Measurements from ENCODE around the gene PTCHD4.

The PTCHD4 gene

DNA sequence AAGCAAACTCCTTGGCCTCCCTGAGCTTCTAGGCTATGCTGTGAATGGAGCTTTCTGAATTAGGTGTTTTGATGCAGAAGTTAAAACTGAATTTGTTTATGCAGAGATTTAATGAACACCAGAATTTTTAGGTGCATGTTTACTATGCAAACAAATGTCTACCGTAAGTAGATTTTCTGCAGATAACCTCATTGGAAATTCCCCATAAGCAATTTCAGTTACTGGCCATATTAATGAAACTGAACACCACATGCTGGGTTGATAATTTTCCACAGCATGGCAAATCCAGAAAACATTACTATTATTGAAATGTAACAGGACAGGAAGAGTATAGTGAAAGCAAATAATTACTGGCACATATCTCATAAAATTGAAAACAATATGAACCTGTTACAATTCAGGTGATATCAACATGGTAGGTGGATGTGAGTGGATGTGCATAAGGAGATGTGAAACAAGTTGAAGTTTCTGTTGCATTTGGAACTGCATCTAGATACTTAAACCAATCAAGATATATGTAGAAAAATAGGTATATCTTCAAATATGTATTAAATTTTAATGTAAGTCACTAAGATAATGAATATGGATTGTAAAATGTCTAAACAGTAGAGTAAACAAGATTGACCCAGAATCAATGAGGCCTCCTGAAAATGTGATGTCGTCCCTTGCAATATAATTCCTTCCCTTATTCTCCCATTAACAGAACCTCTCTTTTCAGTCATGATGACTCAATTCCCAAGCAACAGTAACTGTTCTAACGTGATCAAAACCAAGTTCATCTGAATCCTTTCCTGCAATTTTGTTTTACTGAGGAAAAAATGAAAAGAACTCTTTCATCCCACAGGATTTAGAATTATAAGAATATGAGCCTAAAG is 11.0 kb downstream of the PTCHD4 start:
- no peak overlapping the region for H3K4me2 ChIP-seq (ENCODE audit: low read length, poor library complexity, severe bottlenecking)
- peaks cover 5% of the 10 kb centered on the region for H3K79me1 ChIP-seq (replicated peaks; ENCODE audit: low read length, poor library complexity, severe bottlenecking)
- H3K27ac ChIP-seq (ENCODE audit: low read length, poor library complexity, severe bottlenecking): no peak overlapping the region
- no peak overlapping the region for H3K14ac ChIP-seq (ENCODE audit: low read length in 2 of 2)
- no peaks in the 10 kb centered on the region for H3K9me3 ChIP-seq (ENCODE audit: control insufficient read depth, low read length)
- H2BK12ac ChIP-seq (ENCODE audit: low read length in 2 of 2): no peak overlapping the region
- DNase-seq: no peak
- H3K4me1 ChIP-seq (ENCODE audit: control insufficient read depth, insufficient read depth, low read depth, low read length): peaks cover 1% of the 10 kb centered on the region
- H3K18ac ChIP-seq (ENCODE audit: low read depth in 1 of 2, low read length in 2 of 2): no peak overlapping the region
- H2AFZ ChIP-seq (ENCODE audit: low read depth, low read length): no peak overlapping the region
- H2AK5ac ChIP-seq (ENCODE audit: low read length, severe bottlenecking): no peak overlapping the region
- 67% methylated on average over 3 of the region's 3 CpGs for WGBS
- H3K4me3 ChIP-seq (ENCODE audit: insufficient read depth in 1 of 2, low read depth in 1 of 2, low read length in 2 of 2): no peak overlapping the region
- H3K23ac ChIP-seq (ENCODE audit: low read length in 2 of 2): no peak overlapping the region
- peaks cover 12 to 26% of the 10 kb centered on the region in 2 experiments for H3K36me3 ChIP-seq (ENCODE audit: control insufficient read depth in 1 of 2, insufficient read depth in 2 of 2, low read depth in 1 of 2, low read length in 2 of 2)
- no peak overlapping the region for H4K91ac ChIP-seq (ENCODE audit: low read length)
- H2BK120ac ChIP-seq (ENCODE audit: low read depth, low read length): no peak overlapping the region
- no peaks in the 10 kb centered on the region for H3K27me3 ChIP-seq (ENCODE audit: control insufficient read depth in 1 of 2, insufficient read depth in 1 of 2, low read length in 2 of 2)
- H3K9ac ChIP-seq (ENCODE audit: low read length): peak overlapping the region; percentile 34
- no peak overlapping the region for H4K8ac ChIP-seq (ENCODE audit: low read length)
- no peak overlapping the region for H3K4ac ChIP-seq (ENCODE audit: low read depth in 1 of 2, low read length in 2 of 2)
- no peak overlapping the region for H2BK5ac ChIP-seq (ENCODE audit: low read depth, low read length, poor library complexity, severe bottlenecking)
- H2BK15ac ChIP-seq (ENCODE audit: low read depth, poor library complexity, severe bottlenecking): no peak overlapping the region

DNA sequence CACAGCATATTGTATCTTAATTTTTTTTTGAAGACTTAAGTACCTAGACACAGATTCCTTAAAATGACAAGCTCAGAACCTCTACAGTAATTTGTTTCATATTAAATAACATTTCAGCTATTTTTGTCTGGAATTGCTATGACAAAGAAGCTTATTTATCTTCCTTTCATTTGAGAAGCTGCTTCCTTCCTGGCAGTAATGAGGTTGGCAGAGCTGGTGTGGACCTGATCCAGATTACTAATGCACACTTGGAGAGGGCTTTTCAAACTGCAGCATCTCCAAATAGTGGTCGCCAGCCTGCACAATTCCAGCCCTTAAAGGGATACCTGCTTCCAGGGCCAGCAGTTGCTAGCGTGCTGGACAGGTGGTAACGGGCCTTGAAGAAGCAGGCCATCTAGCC is 12.1 kb downstream of the PTCHD4 start:
- Histone ChIP-seq H3K18ac (ENCODE audit: low read depth in 1 of 2, low read length in 2 of 2) (no peak overlapping the region), H4K8ac (ENCODE audit: low read length) (no peak overlapping the region), H3K4ac (ENCODE audit: low read depth in 1 of 2, low read length in 2 of 2) (no peak overlapping the region), H3K27ac (ENCODE audit: low read length, poor library complexity, severe bottlenecking) (no peak overlapping the region), H3K27me3 (ENCODE audit: control insufficient read depth in 1 of 2, insufficient read depth in 1 of 2, low read length in 2 of 2) (no peaks in the 10 kb centered on the region), H2AK5ac (ENCODE audit: low read length, severe bottlenecking) (no peak overlapping the region), H3K79me1 (replicated peaks; ENCODE audit: low read length, poor library complexity, severe bottlenecking) (peaks cover 5% of the 10 kb centered on the region), H2BK120ac (ENCODE audit: low read depth, low read length) (no peak overlapping the region), H3K9me3 (ENCODE audit: control insufficient read depth, low read length) (no peaks in the 10 kb centered on the region), H3K4me2 (ENCODE audit: low read length, poor library complexity, severe bottlenecking) (no peak overlapping the region), H3K9ac (ENCODE audit: low read length) (peak overlapping the region; percentile 28), H3K23ac (ENCODE audit: low read length in 2 of 2) (no peak overlapping the region), H3K4me3 (ENCODE audit: insufficient read depth in 1 of 2, low read depth in 1 of 2, low read length in 2 of 2) (no peak overlapping the region), H3K14ac (ENCODE audit: low read length in 2 of 2) (no peak overlapping the region), H3K4me1 (ENCODE audit: control insufficient read depth, insufficient read depth, low read depth, low read length) (peaks cover 1% of the 10 kb centered on the region), H2BK12ac (ENCODE audit: low read length in 2 of 2) (no peak overlapping the region), H3K36me3 (ENCODE audit: control insufficient read depth in 1 of 2, insufficient read depth in 2 of 2, low read depth in 1 of 2, low read length in 2 of 2) (peaks cover 12 to 36% of the 10 kb centered on the region in 2 experiments), H4K91ac (ENCODE audit: low read length) (no peak overlapping the region), H2BK15ac (ENCODE audit: low read depth, poor library complexity, severe bottlenecking) (no peak overlapping the region), H2AFZ (ENCODE audit: low read depth, low read length) (no peak overlapping the region), H2BK5ac (ENCODE audit: low read depth, low read length, poor library complexity, severe bottlenecking) (no peak overlapping the region)
- DNase-seq: no peak
- 92% methylated on average over 3 of the region's 3 CpGs for WGBS

- H3K36me3 ChIP-seq (ENCODE audit: control insufficient read depth in 1 of 2, insufficient read depth in 2 of 2, low read depth in 1 of 2, low read length in 2 of 2): peaks cover 3 to 38% of the 10 kb centered on the region in 2 experiments
- no peak overlapping the region for H3K4ac ChIP-seq (ENCODE audit: low read depth in 1 of 2, low read length in 2 of 2)
- WGBS: 88% methylated on average over 1 of the region's 3 CpGs
Measured at GRCh38 chr6:48092550-48093217, 18.3 kb downstream of the PTCHD4 start.

GRCh38 chr6:48090546-48090945 is 20.5 kb downstream of the PTCHD4 start:
- no peak overlapping the region for H4K8ac ChIP-seq (ENCODE audit: low read length)
- H2AFZ ChIP-seq (ENCODE audit: low read depth, low read length): no peak overlapping the region
- no peak overlapping the region for H2BK12ac ChIP-seq (ENCODE audit: low read length in 2 of 2)
- H4K91ac ChIP-seq (ENCODE audit: low read length): no peak overlapping the region
- no peak overlapping the region for H3K23ac ChIP-seq (ENCODE audit: low read length in 2 of 2)
- no peaks in the 10 kb centered on the region for H3K27me3 ChIP-seq (ENCODE audit: control insufficient read depth in 1 of 2, insufficient read depth in 1 of 2, low read length in 2 of 2)
- no peak overlapping the region for H3K14ac ChIP-seq (ENCODE audit: low read length in 2 of 2)
- no peaks in the 10 kb centered on the region for H3K4me1 ChIP-seq (ENCODE audit: control insufficient read depth, insufficient read depth, low read depth, low read length)
- no peak overlapping the region for H3K18ac ChIP-seq (ENCODE audit: low read depth in 1 of 2, low read length in 2 of 2)
- DNase-seq: no peak
- H3K4ac ChIP-seq (ENCODE audit: low read depth in 1 of 2, low read length in 2 of 2): no peak overlapping the region
- peaks cover 0 to 32% of the 10 kb centered on the region in 2 experiments for H3K36me3 ChIP-seq (ENCODE audit: control insufficient read depth in 1 of 2, insufficient read depth in 2 of 2, low read depth in 1 of 2, low read length in 2 of 2)
- no peak overlapping the region for H3K9ac ChIP-seq (ENCODE audit: low read length)
- no peak overlapping the region for H3K27ac ChIP-seq (ENCODE audit: low read length, poor library complexity, severe bottlenecking)
- peaks cover under 1% of the 10 kb centered on the region for H3K9me3 ChIP-seq (ENCODE audit: control insufficient read depth, low read length)
- H3K4me3 ChIP-seq (ENCODE audit: insufficient read depth in 1 of 2, low read depth in 1 of 2, low read length in 2 of 2): no peak overlapping the region
- no peak overlapping the region for H2AK5ac ChIP-seq (ENCODE audit: low read length, severe bottlenecking)
- no peak overlapping the region for H2BK15ac ChIP-seq (ENCODE audit: low read depth, poor library complexity, severe bottlenecking)
- H2BK5ac ChIP-seq (ENCODE audit: low read depth, low read length, poor library complexity, severe bottlenecking): no peak overlapping the region
- no peak overlapping the region for H3K4me2 ChIP-seq (ENCODE audit: low read length, poor library complexity, severe bottlenecking)
- peaks cover 4% of the 10 kb centered on the region for H3K79me1 ChIP-seq (replicated peaks; ENCODE audit: low read length, poor library complexity, severe bottlenecking)
- 87% methylated on average over 4 of the region's 4 CpGs for WGBS
- no peak overlapping the region for H2BK120ac ChIP-seq (ENCODE audit: low read depth, low read length)

More at GRCh38 chr6:48092550-48093217, 18.3 kb downstream of the PTCHD4 start:
- Histone ChIP-seq H4K8ac (ENCODE audit: low read length) (no peak overlapping the region), H2BK120ac (ENCODE audit: low read depth, low read length) (no peak overlapping the region), H4K91ac (ENCODE audit: low read length) (no peak overlapping the region), H2BK5ac (ENCODE audit: low read depth, low read length, poor library complexity, severe bottlenecking) (no peak overlapping the region), H3K4me2 (ENCODE audit: low read length, poor library complexity, severe bottlenecking) (no peak overlapping the region), H3K18ac (ENCODE audit: low read depth in 1 of 2, low read length in 2 of 2) (no peak overlapping the region), H3K9ac (ENCODE audit: low read length) (no peak overlapping the region), H3K79me1 (replicated peaks; ENCODE audit: low read length, poor library complexity, severe bottlenecking) (peaks cover 4% of the 10 kb centered on the region), H2AK5ac (ENCODE audit: low read length, severe bottlenecking) (no peak overlapping the region), H3K9me3 (ENCODE audit: control insufficient read depth, low read length) (no peaks in the 10 kb centered on the region), H2BK12ac (ENCODE audit: low read length in 2 of 2) (no peak overlapping the region), H3K4me1 (ENCODE audit: control insufficient read depth, insufficient read depth, low read depth, low read length) (no peaks in the 10 kb centered on the region), H3K27ac (ENCODE audit: low read length, poor library complexity, severe bottlenecking) (no peak overlapping the region), H3K23ac (ENCODE audit: low read length in 2 of 2) (no peak overlapping the region), H3K14ac (ENCODE audit: low read length in 2 of 2) (no peak overlapping the region), H3K27me3 (ENCODE audit: control insufficient read depth in 1 of 2, insufficient read depth in 1 of 2, low read length in 2 of 2) (no peaks in the 10 kb centered on the region), H2BK15ac (ENCODE audit: low read depth, poor library complexity, severe bottlenecking) (no peak overlapping the region), H3K4me3 (ENCODE audit: insufficient read depth in 1 of 2, low read depth in 1 of 2, low read length in 2 of 2) (no peak overlapping the region), H2AFZ (ENCODE audit: low read depth, low read length) (no peak overlapping the region)
- no peak for DNase-seq

All from mesenchymal stem cell (in vitro differentiated cells and primary cell).